ENCODE results near the gene TUBB4B.

Gene TUBB4B

GRCh38 chr9:137273095-137273490 is 32.0 kb downstream of the TUBB4B start:
- DNase-seq = no peak

GRCh38 chr9:137273611-137274320 is 32.7 kb downstream of the TUBB4B start:
- peak; percentile 70 for DNase-seq

DNA sequence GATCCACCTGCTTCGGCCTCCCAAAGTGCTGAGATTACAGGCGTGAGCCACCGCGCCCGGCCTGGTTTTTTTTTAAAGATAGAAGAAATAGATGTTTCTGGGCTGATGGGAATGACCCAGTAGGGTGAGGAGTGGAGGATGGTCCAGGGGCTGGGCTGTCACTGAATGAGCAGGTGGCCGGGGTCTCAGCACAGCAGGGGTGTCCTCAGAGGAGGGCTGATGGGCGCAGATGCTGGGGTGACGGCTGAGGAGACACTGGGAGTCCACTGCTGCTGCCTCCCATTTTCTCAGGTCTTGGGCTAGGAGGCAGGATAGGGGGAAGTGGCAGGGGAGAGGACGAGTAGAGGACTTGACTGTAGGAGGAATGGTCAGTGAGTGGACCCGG is 34.1 kb downstream of the TUBB4B start:
- DNase-seq = no peak

DNA sequence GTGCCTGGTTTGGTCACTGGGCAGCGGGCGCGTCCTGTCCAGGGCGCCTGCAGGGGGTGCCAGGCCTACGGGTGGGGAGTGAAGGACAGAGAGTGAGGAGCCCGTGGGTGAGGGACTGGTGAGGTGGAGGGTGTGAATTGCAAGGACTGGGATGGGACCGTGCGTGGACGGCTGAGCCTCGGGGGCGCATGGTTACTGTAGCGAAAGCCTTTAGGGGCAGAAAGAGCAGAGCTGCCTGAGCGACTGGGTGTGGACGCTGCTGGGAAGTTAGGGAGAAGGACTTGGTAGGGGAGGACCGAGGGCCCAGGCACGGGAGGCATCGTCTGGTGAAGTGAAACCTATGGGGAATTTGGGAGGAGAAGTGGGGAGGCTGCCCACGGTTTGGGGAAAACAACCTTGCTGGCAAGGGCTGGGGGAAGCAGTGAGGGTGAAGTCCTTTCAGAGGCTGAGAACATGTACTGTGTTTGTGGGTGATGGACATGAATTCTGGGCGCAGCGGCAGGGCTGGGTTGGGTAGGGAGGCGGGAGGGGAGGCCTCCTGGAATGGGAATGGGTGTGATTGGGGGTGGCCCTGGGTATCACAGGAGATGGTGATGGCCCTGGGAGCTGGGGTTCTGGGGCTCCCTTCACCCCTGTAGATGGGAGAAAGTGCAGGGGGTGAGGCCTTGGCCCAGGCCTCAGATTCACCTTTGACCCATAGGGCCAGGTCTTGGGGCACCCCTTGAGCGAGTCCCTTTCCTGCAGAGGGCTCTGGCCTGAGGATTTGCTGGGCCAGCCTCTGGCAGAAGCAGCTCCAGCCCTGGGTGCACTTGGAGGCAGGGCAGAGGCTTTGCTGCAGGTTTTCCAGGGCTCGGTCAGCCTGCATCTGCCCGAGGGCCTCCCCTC is 34.7 kb downstream of the TUBB4B start:
- no peak for DNase-seq

DNA sequence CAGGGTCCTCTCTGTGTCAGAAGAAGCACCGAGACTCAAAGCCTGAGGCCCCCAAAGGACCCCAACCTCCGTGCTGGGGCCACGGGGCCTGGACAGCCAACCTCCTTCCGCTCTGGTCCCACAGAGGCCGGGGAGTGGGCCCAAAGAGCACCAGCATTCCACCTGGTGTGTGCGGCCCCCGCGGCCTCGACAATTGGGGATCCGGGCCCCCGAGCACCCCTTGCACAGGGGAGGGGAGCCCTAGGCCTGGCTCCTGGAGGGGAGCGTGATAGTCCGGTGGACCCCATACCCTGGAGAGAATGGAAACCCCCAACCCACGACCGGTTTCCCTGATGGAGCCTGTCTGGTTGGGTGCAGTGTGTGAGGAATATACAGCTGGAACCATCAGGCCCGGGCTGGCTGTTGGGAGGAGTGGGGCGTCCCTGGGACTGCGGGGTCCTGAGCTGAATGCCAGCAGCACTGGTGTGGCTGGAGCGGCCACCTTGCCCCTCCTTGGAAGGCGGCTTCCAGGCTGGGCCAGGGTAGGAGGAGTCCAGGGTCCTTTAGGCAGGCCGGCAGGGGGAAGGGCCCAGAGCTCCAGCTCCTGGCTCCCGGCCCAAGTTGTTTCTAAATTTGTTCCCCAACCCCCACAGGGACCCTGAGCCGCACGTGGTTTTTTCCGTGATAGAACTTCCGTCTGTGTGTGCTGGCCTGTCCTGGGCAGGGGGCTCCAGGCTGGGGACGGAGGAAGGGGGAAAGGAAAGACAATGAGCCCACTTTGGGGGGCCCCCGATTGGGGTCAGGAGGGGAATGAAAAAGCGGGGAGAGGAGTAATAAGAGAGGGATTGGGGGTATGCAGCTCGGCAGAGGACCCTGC is 35.6 kb downstream of the TUBB4B start:
- DNase-seq = no peak

DNA sequence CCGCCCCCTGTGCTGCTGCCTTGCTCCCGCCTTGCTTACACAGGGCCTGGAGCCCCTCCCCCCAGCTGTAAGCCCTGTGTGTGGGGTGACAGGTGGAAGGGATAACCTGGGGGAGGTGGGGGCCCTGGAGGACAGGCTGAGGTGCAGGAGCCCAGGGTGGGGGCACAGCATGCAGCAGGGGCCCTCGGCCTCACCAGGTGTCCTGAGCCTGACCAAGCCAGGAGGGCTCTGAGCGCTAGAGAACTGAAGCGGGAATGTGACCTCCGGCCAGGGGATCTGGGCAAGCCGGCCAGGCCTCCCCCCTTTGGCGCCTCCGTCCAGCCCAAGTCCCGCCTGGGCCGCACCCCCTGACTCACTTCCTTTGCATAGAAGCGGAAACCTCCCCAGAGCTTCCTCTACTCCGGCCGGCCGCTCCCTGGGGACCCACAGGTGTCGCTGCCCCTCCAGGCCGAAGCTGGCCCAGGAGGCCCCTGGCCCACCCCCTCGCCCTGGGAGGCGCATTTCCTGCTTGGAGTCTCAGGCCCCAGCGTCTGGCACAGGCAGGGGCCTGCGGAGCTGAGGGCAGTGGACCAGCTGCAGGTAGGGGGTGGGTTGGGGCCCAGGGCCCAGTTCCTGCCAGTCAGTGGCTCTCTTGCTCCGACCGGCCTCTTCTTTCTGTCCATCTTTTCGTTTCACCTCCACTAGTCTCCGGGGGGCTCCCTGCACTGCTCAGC is 36.4 kb downstream of the TUBB4B start, which contains the start of gene TOR4A:
TSS of gene TOR4A (plus strand) at position 398 of the 713 bp plus-strand sequence. CDS start 964 bp downstream, outside the sequence.
- DNase-seq = no peak

DNA sequence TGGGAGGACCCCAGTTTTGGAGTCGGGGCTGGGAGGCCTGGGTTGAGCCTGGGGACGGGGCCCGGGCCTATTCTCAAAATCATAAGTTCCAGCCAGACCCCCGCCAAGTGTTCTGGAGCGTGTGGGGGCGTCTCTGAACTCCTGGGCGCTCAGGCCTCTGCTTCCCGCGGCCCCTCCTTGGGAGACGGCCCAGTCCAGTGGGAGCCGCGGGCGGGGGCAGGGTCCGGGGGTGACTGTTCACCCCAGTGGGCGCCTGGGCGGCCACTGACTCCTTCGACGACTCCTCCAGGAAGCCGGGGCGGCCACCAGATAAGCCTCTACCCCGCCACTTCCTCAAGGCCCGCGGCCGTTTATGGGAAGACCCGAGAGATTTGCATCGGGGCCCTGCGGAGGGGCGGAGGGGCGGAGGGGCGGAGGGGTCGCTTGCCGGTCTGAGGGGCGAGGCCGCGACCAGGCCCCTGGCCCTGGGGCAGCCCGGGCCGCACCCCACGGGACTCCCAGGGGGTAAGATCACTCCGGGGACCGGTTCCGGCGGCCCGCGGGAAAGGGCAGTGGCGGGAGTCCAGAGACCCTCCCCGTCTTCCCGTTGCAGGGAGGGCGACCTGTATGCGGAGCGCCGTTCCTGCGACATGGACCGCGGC is 37.1 kb downstream of the TUBB4B start:
- no peak for DNase-seq

DNA sequence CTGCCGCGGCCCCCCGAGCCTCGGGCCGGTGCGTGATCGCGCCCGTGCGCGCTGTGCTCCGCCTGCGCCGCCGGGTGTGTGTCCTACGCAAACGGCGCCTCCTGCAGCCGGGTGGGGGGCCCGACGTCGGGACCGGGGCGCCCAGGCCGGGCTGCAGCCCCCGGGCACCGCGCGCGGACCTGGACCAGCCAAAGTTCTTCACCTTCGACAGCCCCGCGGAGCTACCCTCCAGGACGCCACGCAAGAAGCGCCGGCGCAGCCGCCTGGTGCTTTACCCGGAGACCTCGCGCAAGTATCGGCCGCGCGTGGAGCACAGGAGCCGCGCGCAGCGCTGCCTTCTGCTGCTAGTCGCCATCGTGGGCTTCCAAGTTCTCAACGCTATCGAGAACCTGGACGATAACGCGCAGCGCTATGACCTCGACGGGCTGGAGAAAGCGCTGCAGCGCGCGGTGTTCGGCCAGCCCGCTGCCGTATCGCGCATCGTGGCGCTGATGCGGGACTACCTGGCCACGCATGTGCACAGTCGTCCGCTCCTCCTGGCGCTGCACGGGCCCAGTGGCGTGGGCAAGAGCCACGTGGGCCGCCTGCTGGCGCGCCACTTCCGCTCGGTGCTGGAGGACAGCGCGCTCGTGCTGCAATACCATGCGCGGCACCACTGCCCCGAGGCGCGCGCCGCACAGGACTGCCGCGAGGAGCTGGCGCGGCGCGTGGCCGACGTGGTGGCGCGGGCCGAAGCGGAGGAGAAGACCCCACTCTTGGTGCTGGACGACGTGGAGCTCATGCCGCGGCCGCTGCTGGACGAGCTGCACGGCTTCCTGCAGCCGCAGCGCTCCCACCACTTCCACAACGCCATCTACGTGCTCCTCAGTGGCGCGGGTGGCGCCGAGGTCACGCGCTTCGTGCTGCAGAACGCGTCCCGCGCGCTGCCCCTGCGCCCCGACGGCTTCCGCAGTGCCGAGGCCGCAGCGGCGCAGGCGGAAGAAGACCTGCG is 37.9 kb downstream of the TUBB4B start:
- DNase-seq = no peak

GRCh38 chr9:137279741-137280473 is 38.8 kb downstream of the TUBB4B start:
- no peak for DNase-seq

GRCh38 chr9:137280474-137281344 is 39.6 kb downstream of the TUBB4B start:
- DNase-seq = no peak

- no peak for DNase-seq
These were observed 40.4 kb downstream of the TUBB4B start for GRCh38 chr9:137281345-137282116.

GRCh38 chr9:137286975-137287383 is 45.9 kb downstream of the TUBB4B start:
- peak; percentile 44 for DNase-seq

DNA sequence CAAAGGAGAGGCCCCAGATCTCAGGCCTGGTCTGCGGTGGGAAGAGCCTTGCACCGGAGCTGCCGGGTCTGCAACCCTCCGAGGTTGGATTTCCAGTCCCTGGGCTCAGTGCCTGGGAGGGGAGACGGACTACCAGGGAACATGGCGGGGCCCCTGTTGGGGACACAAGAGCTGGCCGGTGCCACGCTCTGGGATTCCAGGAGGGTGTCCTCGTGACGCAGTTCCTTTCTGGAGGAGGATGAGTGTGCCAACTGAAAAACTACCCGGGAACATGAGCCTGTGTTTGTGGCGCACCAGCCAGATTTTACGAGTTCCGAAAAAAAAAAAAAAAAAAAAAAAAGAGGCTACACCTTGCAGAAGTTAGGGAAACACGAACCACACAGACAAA is 52.0 kb downstream of the TUBB4B start:
- DNase-seq = no peak
